OCI-M1 (cell line): ENCODE data around the gene UIMC1.
"Not testable (repeated sequence)": the region's sequence is repeated elsewhere in the genome, so short reads cannot be mapped to it uniquely, and the experiment has no call there.

Experiments used
- DNase-seq: peaks from one replicate; lab custom pipeline; 2025; lab: John Stamatoyannopoulos, UW

UIMC1 gene

DNA sequence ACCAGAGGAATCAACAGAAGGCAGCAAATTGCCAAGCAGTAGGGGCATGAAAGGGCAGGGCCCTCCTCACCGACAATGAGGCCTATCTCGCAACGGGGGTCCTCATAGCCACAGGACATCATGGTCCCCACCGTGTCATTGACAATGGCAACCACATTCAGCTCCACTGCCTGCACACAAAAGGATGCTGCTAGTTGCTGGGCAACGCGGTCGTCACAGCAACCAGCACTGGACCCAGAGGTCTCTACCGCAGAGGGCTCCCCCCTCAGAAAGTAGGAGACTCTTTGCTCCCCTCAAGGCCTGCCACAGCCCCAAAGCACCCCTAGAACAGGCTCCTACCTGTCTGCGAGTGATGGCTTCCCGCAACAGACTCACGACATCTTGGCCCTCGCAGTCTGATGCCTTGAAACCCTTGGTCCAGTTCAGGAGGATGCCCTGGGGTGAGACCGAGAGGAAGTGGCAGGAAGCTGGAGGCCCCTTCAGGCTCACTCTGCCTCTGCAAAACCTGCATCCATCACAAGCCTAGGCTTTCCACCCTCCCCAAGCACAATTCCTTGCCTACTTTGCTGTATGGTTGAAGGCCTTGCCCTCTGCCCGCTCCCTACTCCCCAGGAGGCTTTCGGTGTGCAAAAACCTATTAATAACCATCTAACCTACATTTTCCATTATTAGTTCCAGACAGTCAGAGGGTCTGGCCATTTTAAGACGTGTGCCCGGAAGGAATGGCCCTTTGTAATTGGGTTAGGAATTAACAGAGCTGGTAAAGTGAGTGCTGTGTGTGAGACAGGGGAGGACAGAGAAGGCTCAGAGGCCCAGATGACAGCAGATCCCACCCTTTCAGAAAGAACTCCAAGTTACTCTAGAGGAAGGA, 122.6 kb downstream of the UIMC1 start:
- DNase-seq, result no peak

DNA sequence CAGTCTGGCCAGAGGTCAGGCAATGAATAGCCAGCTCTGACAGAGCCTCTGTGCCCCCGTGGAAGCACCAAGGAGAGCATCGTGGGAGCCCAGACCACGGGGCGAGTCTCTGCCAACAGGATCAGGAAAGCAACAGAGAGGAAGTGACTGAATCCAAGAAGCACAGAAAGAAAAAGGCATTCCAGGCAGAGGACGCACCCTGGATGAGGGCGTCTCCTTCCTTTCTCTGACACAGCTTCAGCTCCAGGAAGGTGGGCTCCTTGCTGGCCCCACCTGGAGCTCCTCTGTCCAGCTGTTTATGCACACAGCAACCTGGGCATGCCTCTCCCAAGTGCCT, 124.0 kb downstream of the UIMC1 start:
- no peak for DNase-seq

- no peak for DNase-seq
Observed at GRCh38 chr5:176881816-176882566, 124.6 kb downstream of the UIMC1 start.

GRCh38 chr5:176881021-176881749, 125.4 kb downstream of the UIMC1 start:
- no peak for DNase-seq

DNA sequence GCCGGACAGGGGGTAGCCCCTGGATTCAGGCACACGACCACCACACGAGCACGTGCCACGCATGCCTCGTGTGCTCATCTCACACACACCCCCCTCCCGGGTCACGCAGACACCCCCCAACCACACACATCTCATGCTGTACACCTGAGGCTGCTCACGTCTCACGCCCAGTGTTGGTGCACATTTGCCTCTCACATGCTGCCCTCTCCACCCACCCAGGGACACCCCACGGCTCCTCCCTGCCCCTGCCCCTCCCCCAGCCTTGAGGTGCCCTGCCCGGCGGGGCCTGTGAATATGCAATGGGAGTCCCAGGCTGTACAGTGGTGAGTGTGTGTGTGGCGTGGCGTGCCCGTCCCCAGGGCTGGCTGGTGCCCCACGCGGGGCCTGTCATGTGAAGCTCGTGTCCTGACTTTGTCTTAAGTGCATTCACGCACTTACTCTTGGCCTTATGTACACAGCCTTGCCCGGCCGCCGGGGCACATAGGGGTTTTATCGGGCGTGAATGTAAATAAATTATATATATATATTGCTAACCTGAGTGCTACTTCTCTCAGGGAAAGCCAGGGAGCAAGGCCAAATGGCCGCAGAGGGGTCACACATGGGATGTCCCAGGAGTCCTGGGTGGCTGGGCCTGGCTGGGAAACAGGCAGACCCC, 126.1 kb downstream of the UIMC1 start:
- DNase-seq, result no peak

GRCh38 chr5:176879663-176880361, 126.8 kb downstream of the UIMC1 start:
- DNase-seq, result no peak

DNA sequence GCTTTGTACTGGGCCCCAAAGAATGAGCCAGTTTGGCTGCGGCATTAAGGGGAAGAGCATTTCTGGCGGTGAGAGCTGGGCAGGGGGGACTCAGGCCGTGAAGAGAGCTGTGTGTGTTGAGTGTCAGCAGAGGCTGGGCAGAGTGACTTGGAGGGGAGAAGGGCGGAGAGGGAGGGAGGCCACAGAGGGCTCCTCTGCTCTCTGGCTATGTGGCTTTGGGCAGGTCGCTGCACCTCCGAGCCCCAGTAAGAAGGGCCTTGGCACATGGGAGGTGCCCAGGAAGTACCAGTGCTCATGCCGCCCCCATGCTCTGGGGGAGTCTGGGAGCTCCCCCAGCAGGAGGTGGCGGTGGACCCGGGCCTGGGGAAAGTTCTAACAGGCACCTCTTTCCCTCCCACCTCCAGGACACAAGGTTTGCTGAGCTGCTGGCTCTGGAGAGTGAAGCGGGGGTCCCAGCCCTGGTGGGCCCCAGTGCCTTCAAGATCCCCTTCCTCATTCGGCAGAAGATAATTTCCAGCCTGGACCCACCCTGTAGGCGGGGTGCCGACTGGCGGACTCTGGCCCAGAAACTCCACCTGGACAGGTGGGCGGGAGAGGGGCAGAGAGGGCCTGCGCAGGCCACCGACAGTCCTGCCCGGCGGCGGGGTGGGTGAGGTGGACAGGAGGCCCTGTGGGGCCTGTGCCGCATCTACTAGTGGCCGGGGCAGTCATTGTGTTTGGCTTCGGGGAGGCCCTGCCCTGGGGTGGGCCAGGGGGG, 127.5 kb downstream of the UIMC1 start:
- DNase-seq, result no peak

DNA sequence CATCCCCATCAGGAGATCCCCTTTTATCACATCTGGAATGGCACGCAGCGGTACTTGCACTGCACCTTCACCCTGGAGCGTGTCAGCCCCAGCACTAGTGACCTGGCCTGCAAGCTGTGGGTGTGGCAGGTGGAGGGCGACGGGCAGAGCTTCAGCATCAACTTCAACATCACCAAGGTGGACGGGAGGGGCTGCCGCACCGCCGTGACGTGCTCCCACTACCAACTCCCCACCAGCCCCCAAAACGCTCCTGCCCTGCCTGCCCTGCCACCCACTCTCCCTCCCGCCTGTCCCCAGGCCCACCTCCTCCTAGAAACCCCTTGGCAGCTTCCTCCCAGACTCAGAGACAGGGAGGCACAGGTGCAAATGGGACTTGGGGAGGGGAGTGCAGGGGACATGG, 128.1 kb downstream of the UIMC1 start:
- no peak for DNase-seq

GRCh38 chr5:176877793-176878331, 128.7 kb downstream of the UIMC1 start:
- DNase-seq, result no peak

- no peak for DNase-seq
Observed at GRCh38 chr5:176876506-176877431, 129.8 kb downstream of the UIMC1 start.

DNA sequence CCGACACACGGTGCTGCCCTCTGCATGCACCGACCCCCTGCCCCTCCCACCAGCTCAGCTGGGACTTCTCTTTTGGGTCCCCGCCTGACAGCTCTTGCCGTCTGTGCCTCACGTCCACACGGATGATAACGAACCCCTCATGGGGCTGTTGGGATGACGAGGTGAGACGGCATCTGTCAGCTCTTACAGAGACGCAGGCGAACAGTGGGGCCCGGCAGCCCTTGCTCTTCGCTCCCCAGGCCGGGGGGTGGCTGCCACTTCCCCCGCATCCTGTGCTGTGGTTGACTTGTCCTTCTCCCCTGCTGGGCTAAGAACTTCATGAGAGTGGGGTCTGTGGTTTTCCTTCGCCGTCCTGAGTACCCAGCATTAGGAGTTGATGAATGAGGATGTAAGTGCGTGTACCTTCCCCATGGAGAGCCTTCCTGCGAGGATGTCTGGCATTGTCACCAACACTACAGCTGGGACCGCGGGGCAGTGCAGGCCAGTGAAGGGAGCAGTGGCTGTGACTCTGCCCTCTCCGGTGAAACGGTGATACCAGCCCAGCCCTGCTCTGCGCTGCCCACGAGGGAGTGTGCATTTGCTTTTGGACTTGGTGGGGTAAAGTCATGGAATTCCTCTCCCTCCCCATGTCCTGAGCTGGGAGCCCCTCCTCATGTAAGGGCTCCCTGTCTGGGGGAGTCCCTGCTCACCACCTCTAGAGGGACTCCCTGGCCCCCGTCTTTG, 130.6 kb downstream of the UIMC1 start:
- DNase-seq, result no peak

GRCh38 chr5:176875014-176875550, 131.5 kb downstream of the UIMC1 start:
- no peak for DNase-seq

- no peak for DNase-seq
Observed at GRCh38 chr5:176874198-176874780, 132.3 kb downstream of the UIMC1 start.

DNA sequence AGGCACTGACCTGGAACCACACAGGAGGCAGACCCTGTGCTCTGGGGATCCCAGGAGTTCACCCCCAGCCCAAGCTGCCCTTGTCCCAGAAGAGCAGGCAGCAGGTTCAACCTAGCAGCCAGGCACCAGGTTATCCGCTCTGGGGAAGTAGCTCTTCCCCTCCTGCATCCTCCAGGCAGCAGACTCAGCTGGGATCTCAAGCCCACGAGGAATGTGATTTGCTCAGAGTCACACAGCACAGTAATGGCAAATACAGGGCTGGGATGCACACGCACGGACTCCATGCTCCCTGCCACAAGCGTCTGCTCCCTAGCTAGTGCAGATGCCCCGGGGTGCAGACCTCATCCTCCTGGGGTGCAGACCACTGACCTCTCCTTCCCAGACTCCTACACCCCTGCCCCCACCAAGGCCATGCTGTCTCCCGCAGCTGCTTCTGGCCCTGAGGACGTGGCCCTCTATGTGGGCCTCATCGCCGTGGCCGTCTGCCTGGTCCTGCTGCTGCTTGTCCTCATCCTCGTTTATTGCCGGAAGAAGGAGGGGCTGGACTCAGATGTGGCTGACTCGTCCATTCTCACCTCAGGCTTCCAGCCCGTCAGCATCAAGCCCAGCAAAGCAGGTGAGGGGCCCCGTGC, 132.9 kb downstream of the UIMC1 start:
- no peak for DNase-seq

- DNase-seq, result not testable (repeated sequence)
Observed at GRCh38 chr5:176873011-176873410, 133.6 kb downstream of the UIMC1 start.

DNA sequence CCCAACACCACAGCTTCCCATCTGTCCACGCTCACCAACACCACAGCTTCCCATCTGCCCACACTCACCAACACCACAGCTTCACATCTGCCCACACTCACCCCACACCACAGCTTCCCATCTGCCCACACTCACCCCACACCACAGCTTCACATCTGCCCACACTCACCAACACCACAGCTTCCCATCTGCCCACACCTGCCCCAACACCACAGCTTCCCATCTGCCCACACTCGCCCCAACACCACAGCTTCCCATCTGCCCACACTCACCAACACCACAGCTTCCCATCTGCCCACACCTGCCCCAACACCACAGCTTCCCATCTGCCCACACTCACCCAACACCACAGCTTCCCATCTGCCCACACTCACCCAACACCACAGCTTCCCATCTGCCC, 134.0 kb downstream of the UIMC1 start:
- DNase-seq, result not testable (repeated sequence)

DNA sequence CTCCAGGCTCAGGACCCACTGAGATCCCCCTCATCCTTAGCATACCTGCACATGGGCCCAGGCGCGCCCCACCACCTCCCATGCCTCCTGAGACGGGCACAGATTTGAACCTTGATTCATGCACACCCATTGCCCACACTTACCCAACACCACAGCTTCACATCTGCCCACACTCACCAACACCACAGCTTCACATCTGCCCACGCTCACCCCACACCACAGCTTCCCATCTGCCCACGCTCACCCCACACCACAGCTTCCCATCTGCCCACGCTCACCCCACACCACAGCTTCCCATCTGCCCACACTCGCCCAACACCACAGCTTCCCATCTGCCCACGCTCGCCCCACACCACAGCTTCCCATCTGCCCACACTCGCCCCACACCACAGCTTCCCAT, 135.9 kb downstream of the UIMC1 start:
- not testable (repeated sequence) for DNase-seq
